Ammon's horn (tissue), 1 donor: ENCODE measurements around the gene SCAMP2.
"Not testable (repeated sequence)": the region's sequence is repeated elsewhere in the genome, so short reads cannot be mapped to it uniquely, and the experiment has no call there.

ENCODE experiments used
- DNase-seq: peaks from one replicate; pipeline ENCODE4 v3.0.0-alpha.2; 2016; ENCODE audit warnings: low spot score

The SCAMP2 gene

DNA sequence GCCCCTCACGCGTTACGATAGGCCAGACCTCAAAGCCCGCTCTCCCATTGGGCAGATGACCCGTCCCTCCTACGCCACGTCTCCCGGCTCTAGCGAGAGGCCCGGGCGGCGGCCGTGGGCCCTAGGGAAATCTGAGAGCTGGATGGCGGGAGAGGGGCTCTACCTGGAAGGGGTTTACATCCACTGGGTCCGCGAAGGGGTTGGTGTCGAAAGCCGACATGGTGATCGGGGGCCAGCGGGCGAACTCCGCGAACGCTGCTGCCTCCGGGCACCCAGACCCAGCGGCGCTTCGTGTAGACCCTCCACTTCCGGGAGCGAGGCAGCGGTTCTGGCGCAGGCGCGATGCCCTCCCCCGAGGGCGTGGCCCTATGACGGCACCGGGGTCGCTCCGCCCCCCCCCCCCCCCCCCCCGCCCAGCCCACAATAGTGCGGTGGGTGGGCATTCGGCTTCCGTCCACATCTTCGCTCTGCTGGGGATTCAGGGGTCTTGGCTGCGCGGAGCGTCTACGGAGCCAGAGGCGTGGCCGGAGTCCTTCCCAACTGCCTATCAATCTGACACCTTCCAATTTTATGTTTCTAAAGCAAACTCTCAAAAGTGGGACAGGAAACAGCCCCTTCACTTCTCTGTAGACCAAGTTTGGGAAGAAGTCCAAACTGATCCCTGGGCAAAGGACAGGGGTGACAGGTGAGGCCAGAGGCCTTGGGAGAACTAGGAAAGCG, at the start of gene SCAMP2:
SCAMP2 (minus strand) TSS at position 330 of the 720 bp plus-strand sequence; CDS start at position 220, 110 bp downstream.
- peak; percentile 98 for DNase-seq

GRCh38 chr15:74920456-74920855, 47.3 kb upstream of the SCAMP2 start:
- no peak for DNase-seq

- DNase-seq: no peak
Observed at GRCh38 chr15:74917676-74918075, 44.5 kb upstream of the SCAMP2 start.

- not testable (repeated sequence) for DNase-seq
Observed at GRCh38 chr15:74913799-74914198, 40.6 kb upstream of the SCAMP2 start.

- no peak for DNase-seq
Observed at GRCh38 chr15:74913041-74913440, 39.9 kb upstream of the SCAMP2 start.

DNA sequence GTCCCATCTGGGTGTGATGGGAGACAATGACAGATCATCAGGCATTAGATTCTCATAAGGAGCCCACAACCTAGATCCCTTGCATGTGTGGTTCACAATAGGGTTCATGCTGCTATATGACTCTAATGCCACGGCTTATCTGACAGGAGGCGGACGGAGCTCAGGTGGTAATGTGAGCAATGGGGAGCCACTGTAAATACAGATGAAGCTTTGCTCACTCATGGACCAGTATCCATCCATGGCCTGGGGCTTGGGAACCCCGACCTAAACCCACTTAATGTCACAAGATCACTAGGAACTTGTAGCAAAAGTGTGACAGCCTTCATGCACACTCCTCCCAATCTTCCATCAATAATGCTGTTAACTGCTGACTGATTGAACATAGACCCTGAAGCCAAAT, 35.5 kb upstream of the SCAMP2 start:
- no peak for DNase-seq

DNA sequence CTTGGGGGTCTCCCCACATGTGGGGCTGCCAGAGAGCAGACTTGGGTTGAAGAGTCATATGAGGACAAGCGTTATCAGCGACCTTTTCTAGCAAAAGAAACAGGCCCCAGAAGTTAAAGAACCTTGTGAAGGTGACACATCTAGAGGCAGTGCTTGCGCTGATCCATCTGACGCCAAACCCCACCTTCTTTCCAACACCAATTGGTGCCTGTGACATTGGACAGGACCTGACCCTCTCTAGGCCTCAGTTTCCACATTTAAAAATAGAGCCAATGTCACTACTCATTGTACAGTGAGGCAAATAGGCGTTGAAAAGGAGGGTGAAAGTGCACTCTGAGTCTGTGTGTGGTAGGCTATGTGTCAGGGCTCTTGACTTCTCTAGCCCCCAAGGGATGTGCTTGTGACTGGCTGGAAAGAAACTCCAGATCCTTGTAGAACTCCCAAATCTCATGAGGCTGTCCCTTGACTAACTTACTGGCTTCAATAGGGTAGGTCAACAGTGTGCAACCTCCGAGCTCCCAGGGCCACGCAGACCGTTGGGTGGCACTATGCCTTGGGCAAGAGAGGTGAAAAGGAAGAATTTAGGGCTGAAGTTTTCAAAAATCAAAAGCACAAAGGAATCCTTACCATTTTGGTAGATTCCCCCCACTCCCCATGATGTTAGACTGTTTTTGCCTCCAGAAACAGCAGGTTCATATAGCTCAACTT, 34.2 kb upstream of the SCAMP2 start:
- DNase-seq: no peak

DNA sequence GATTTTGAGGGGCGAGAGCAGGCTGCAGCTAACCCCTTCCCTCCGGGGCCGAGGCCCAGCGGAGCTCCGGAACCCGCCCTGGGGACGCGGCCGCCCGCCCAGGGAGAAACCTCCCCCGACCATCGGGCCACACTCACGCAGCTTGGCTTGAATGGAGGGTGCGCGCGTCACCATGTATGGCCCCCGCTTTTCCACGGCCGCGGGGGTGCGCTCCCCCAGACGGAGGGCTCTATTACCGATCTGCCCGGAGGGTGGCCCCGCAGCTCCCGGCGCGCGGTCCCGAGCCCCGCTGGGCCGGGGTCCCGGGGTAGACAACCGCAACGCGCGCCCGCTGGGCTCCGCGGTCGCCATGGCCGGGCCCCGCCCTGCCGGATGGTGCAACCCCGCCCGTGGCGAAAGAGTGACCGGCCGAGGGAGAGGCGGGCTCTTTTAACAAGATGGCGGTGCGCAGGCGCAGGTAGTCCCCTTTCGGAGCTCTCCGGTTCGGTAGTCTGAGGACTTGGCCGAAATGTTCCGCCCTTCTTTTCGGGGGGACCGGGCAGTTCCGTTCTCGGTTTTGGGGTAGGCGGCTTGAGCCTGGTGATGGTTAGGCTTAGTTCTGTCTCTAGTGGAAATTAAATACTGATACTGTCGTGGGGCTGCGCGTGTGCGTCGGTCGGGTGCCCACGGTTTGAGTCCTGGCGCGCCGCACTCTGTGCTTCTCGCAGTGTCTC, 33.4 kb upstream of the SCAMP2 start, which contains the start of gene FAM219B:
FAM219B (minus strand) TSS at position 402 of the 713 bp plus-strand sequence; CDS start at position 351, 51 bp downstream.
- peak; percentile 92 for DNase-seq

- DNase-seq: peak; percentile 49
Observed at GRCh38 chr15:74906067-74906449, 32.9 kb upstream of the SCAMP2 start.

GRCh38 chr15:74904190-74904805, 31.1 kb upstream of the SCAMP2 start:
- no peak for DNase-seq

DNA sequence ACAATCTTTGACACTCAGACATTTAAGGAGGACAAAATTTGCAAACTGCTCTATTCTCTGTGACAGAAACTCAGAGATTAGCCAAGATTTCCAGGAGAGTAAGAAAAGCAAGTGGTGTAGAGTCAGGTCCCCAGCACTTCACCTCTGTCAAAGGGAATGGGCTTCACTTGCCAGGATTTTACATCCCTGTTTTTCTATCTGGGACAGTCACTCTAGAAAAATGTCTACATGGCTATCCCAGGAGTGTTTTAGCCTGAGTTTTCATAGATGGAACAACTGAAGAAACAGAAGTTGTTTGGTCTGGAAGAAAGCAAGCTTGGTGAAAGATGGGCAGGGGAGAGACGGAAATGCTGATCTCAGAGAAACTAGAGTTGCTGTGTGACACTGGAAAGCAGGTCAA, 30.5 kb upstream of the SCAMP2 start:
- no peak for DNase-seq

GRCh38 chr15:74902295-74903075, 29.3 kb upstream of the SCAMP2 start:
- DNase-seq: no peak

- DNase-seq: peak; percentile 38
Observed at GRCh38 chr15:74901612-74902063, 28.5 kb upstream of the SCAMP2 start.

DNA sequence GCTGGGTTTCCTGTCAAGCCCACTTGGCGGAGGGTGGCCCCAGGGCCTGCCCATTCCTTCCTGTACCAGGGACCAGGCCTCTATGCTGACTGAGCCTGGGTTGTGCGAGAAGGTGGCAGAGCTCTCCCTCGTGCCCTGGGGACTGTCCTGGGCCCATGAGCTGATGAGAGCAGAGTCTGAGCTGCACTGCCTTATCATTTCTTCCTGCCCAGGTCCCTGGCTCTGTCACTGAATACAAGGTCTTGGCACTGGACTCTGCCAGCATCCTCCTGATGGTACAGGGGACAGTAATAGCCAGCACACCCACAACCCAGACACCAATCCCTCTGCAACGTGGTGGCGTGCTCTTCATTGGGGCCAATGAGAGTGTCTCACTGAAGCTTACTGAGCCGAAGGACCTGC, 24.1 kb upstream of the SCAMP2 start:
- no peak for DNase-seq

- DNase-seq: no peak
Observed at GRCh38 chr15:74896316-74896715, 23.2 kb upstream of the SCAMP2 start.

- DNase-seq: no peak
Observed at GRCh38 chr15:74895830-74896229, 22.7 kb upstream of the SCAMP2 start.

- not testable (repeated sequence) for DNase-seq
Observed at GRCh38 chr15:74894383-74894782, 21.2 kb upstream of the SCAMP2 start.

GRCh38 chr15:74893627-74894026, 20.5 kb upstream of the SCAMP2 start:
- no peak for DNase-seq

GRCh38 chr15:74892931-74893330, 19.8 kb upstream of the SCAMP2 start:
- DNase-seq: no peak

DNA sequence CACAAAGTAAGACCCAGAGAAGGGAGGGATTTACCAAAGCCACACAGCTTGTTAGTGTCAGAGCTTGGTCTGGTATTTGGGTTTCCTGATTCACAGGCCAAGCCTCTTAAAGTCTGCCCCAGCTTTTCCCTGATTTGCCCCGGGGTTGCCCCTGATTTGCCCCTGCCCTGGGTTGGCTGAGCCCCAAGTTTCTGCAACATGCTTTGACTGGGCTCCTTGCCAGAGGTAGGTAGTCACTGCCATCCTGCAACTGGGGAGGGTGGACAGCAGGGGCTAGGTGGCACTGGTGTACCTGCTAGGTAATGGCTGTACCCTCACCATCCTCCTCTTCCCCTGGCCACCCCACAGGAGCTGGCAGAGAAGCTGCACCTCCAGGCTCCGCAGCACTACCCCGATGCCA, 19.1 kb upstream of the SCAMP2 start:
- DNase-seq: no peak

DNA sequence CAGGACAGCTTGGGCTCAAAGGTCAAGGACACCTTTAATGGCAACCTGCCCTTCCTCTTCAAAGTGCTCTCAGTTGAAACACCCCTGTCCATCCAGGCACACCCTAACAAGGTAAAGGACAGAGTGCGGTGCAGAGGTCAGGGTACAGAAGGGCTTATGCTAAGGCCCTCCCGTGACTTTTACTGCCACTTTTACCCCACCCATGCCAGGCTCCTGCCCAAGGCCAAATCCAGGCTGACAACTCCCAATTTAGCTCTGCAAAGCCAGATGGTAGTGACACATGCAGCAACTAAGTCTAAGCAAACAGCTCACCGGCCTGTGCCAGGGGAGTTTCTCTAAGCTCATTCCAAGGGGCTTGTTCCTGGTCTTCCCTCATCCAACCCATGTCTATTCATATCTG, 18.3 kb upstream of the SCAMP2 start:
- DNase-seq: no peak

GRCh38 chr15:74890665-74890960, 17.4 kb upstream of the SCAMP2 start:
- DNase-seq: no peak
